Measurements from ENCODE around the gene RNF128. TPM values are rescaled to one million over a fixed set of nuclear protein-coding genes. Genes with fewer than 3 reads are reported as not detected.

The RNF128 gene
- total RNA-seq, 1 donor from 2014 or later, result 15.4 TPM

DNA sequence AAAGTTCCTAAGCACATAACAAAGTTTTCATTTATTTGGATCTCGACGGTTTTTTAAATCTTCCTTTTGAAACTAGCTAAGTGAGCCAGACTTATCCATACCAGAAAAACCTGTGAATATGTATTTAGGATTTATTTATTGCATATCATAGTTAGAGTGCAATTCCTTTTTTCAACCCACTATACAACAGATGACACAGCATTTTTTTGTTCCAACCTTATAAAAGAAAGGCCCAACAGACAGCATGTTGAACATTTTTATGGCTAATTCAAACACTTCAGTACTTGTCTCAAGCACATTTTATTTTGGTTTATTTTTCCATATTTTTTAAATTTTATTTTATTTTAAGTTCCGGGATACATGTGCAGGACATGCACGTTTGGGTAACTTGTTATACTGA, 15.1 kb upstream of the RNF128 start:
- Histone ChIP-seq H3K4me3 (no peak overlapping the region), H3K9me3 (no peaks in the 10 kb centered on the region), H3K36me3 (no peaks in the 10 kb centered on the region), H3K27me3 (ENCODE audit: low read depth) (no peaks in the 10 kb centered on the region), H3K4me1 (no peaks in the 10 kb centered on the region), H3K27ac (no peak overlapping the region)
- ATAC-seq, result no peak
- intact Hi-C loops (cut with DNase I), result no loop called here
- no peak for DNase-seq
- TF ChIP-seq, protein P1, sequence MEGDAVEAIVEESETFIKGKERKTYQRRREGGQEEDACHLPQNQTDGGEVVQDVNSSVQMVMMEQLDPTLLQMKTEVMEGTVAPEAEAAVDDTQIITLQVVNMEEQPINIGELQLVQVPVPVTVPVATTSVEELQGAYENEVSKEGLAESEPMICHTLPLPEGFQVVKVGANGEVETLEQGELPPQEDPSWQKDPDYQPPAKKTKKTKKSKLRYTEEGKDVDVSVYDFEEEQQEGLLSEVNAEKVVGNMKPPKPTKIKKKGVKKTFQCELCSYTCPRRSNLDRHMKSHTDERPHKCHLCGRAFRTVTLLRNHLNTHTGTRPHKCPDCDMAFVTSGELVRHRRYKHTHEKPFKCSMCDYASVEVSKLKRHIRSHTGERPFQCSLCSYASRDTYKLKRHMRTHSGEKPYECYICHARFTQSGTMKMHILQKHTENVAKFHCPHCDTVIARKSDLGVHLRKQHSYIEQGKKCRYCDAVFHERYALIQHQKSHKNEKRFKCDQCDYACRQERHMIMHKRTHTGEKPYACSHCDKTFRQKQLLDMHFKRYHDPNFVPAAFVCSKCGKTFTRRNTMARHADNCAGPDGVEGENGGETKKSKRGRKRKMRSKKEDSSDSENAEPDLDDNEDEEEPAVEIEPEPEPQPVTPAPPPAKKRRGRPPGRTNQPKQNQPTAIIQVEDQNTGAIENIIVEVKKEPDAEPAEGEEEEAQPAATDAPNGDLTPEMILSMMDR (IDR thresholded peaks at IDR 0.05), result no peak

DNA sequence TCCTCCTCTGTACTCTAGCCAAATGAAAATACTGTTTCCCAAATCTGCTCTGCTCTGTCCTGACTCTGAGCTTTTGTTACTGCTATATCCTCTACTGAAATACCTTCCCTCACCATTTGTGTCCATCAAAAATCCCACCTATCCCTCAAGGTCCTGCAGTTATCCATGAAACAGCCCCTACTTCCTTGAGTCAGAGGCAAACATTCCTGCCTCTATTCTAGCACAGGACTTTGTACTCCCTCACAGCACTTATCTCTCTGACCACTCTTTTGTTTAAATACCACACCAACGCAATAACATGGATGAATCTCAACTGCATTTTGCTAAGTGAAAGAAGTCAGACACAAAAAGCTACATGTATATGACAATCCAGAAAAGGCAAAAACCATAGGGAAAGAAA, 10.5 kb upstream of the RNF128 start:
- DNase-seq (no peak), ATAC-seq (no peak)
- no peaks in the 10 kb centered on the region for H3K9me3 ChIP-seq
- TF ChIP-seq, protein P1 (IDR thresholded peaks at IDR 0.05), result no peak
- no peaks in the 10 kb centered on the region for H3K36me3 ChIP-seq
- no peaks in the 10 kb centered on the region for H3K27me3 ChIP-seq (ENCODE audit: low read depth)
- intact Hi-C loops (cut with DNase I), result no loop called here
- H3K27ac ChIP-seq, result no peak overlapping the region
- no peak overlapping the region for H3K4me3 ChIP-seq
- H3K4me1 ChIP-seq, result no peaks in the 10 kb centered on the region

DNA sequence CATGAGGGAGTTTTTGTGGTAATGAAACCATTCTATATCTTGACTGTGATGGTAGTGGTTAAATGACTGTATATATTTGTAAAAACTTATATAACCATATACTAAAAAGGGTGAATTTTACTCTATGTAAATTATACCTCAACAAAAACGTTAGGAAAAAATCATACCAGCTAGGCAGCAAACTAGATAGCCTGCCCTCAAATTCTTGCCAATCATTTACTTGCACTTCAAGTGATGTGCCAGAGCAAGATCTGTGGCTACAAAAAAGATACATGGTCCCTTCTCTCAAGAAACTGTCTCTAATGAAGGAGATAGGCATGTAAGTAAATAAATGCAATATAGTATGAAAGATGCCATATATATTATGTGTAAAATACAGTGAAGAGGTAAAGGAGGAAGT, 10.0 kb upstream of the RNF128 start:
- Histone ChIP-seq H3K36me3 (no peaks in the 10 kb centered on the region), H3K27me3 (ENCODE audit: low read depth) (no peaks in the 10 kb centered on the region), H3K4me3 (no peak overlapping the region), H3K27ac (no peak overlapping the region), H3K4me1 (no peaks in the 10 kb centered on the region), H3K9me3 (no peaks in the 10 kb centered on the region)
- TF ChIP-seq, protein P1 (IDR thresholded peaks at IDR 0.05), result no peak
- ATAC-seq, result no peak
- no peak for DNase-seq
- intact Hi-C loops (cut with DNase I), result no loop called here

GRCh38 chrX:106718709-106719108, 7.8 kb upstream of the RNF128 start:
- DNase-seq (no peak), ATAC-seq (no peak)
- Histone ChIP-seq H3K4me1 (no peaks in the 10 kb centered on the region), H3K4me3 (no peak overlapping the region), H3K27me3 (ENCODE audit: low read depth) (no peaks in the 10 kb centered on the region), H3K27ac (no peak overlapping the region), H3K9me3 (no peaks in the 10 kb centered on the region), H3K36me3 (no peaks in the 10 kb centered on the region)
- intact Hi-C loops (cut with DNase I), result no loop called here
- TF ChIP-seq, protein P1 (IDR thresholded peaks at IDR 0.05), result no peak

DNA sequence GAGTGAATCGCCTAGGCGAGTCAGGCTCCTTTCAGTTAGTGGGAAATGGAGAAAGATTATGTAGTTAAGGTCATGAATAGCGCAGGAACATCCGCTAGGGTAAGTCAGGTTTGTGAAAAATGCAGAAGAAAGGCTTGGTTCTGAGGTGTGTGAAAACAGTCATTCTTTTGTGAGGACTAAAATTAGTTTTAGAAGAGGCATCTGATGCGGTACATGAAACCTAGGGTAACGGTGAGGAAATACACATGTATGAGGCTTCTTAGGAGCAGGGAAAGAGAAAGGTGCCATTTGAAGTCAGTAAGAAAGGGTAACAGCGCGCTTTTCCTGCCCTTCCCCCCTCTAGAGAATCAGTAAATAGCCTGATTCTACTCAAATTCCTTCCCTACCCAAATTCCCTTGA, 570 bp upstream of the RNF128 start:
- no peak overlapping the region for H3K27ac ChIP-seq
- TF ChIP-seq, protein P1 (IDR thresholded peaks at IDR 0.05), result no peak
- ATAC-seq (peak in 1 of 2 donors; percentile 20), DNase-seq (no peak)
- H3K4me3 ChIP-seq, result peak overlapping the region; percentile 54
- H3K27me3 ChIP-seq (ENCODE audit: low read depth), result no peaks in the 10 kb centered on the region
- no peaks in the 10 kb centered on the region for H3K4me1 ChIP-seq
- no peaks in the 10 kb centered on the region for H3K36me3 ChIP-seq
- no peaks in the 10 kb centered on the region for H3K9me3 ChIP-seq
- intact Hi-C loops (cut with DNase I), result no loop called here

- peak in 1 of 2 donors; percentile 45 for ATAC-seq
Observed at GRCh38 chrX:106728337-106728736, 1.8 kb downstream of the RNF128 start.

More at GRCh38 chrX:106728337-106728736, 1.8 kb downstream of the RNF128 start:
- intact Hi-C loops (cut with DNase I), result no loop called here
- Histone ChIP-seq H3K4me3 (peak overlapping the region; percentile 9), H3K27ac (peak overlapping the region; percentile 56), H3K27me3 (ENCODE audit: low read depth) (no peaks in the 10 kb centered on the region), H3K4me1 (no peaks in the 10 kb centered on the region), H3K9me3 (no peaks in the 10 kb centered on the region), H3K36me3 (no peaks in the 10 kb centered on the region)
- TF ChIP-seq, protein P1 (IDR thresholded peaks at IDR 0.05), result no peak
- DNase-seq, result no peak

Measured in lower lobe of right lung (tissue), 2 donors.